Tongue (tissue), 2 donors: ENCODE measurements around the gene XYLB. TPM values are rescaled to one million over a fixed set of nuclear protein-coding genes. Genes with fewer than 3 reads are reported as not detected.

Experiments used
- DNase-seq: peaks from one replicate; pipeline ENCODE4 v3.0.0-alpha.2; 2015
- total RNA-seq: library from RNA; depleted of rRNA; stranded (reverse); fragments of >200 nt; gene quantifications from one replicate; pipeline ENCODE4 v1.2.3, GENCODE V29; 2014

The XYLB gene
- total RNA-seq, 1 donor from 2014 or later = 3.6 TPM

- DNase-seq = no peak
These were observed 18.3 kb downstream of the XYLB start for GRCh38 chr3:38364721-38365400.

GRCh38 chr3:38365469-38366062 lies 19.0 kb downstream of the XYLB start:
- no peak for DNase-seq

- no peak for DNase-seq
These were observed 19.5 kb downstream of the XYLB start for GRCh38 chr3:38366082-38366481.

- DNase-seq = no peak
These were observed 21.2 kb downstream of the XYLB start for GRCh38 chr3:38367779-38368178.

- no peak for DNase-seq
These were observed 21.7 kb downstream of the XYLB start for GRCh38 chr3:38368238-38368637.

- DNase-seq = no peak
These were observed 22.6 kb downstream of the XYLB start for GRCh38 chr3:38369186-38369585.

- DNase-seq = no peak
These were observed 23.6 kb downstream of the XYLB start for GRCh38 chr3:38370149-38370548.

- no peak for DNase-seq
These were observed 24.3 kb downstream of the XYLB start for GRCh38 chr3:38370861-38371260.

- DNase-seq = peak; percentile 40
These were observed 25.1 kb downstream of the XYLB start for GRCh38 chr3:38371541-38372213.

- no peak for DNase-seq
These were observed 25.6 kb downstream of the XYLB start for GRCh38 chr3:38372214-38372601.

- DNase-seq = no peak
These were observed 27.6 kb downstream of the XYLB start for GRCh38 chr3:38374221-38374620.

- DNase-seq = no peak
These were observed 28.5 kb downstream of the XYLB start for GRCh38 chr3:38375072-38375471.

- DNase-seq = no peak
These were observed 29.0 kb downstream of the XYLB start for GRCh38 chr3:38375488-38376097.

GRCh38 chr3:38376098-38376816 lies 29.7 kb downstream of the XYLB start:
- DNase-seq = peak; percentile 23

- no peak for DNase-seq
These were observed 32.7 kb downstream of the XYLB start for GRCh38 chr3:38379201-38379770.

GRCh38 chr3:38382506-38383080 lies 36.0 kb downstream of the XYLB start:
- no peak for DNase-seq

- DNase-seq = no peak
These were observed 36.7 kb downstream of the XYLB start for GRCh38 chr3:38383156-38383875.

- DNase-seq = no peak
These were observed 40.6 kb downstream of the XYLB start for GRCh38 chr3:38386992-38387750.

- DNase-seq = no peak
These were observed 41.3 kb downstream of the XYLB start for GRCh38 chr3:38387862-38388261.

- DNase-seq = no peak
These were observed 46.1 kb downstream of the XYLB start for GRCh38 chr3:38392604-38393163.
